GM12874 (cell line): ENCODE measurements around the gene MXRA8.

Source experiments
- TF ChIP-seq, protein P1 (sequence below): IDR thresholded peaks from 2 replicates; pipeline ENCODE4 v1.5.1; 2011; ENCODE audit warnings: low read depth, mild to moderate bottlenecking, control low read depth, low read length, moderate library complexity; ENCODE audit not compliant: insufficient read depth

The MXRA8 gene

DNA sequence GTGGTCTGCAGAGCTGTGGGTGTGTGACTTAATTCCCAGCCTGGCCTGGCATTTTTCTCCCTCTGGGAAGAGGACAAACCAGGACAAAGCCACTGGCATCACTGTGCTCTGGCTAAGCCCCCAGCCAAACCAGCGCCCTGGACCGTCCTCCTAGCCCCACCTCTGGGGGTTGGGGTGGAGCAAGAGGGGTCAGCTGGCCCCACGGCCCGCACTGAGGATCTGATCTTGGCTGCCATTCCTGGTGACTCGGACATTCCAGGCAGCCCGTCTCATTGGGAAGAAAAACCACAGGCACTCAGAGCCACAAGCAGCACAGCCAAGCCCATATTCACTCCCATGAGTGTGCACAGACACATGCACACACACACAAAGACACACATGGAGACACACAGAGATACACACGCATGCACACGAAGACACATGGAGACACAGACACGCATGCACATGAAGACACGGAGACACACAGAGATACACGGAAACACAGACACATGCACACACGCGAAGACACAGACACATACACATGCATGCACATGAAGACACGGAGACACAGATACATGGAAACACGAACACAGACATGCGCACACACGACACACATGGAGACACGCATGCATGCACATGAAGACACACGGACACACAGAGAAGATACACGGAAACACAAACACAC, 2.3 kb upstream of the MXRA8 start:
- TF ChIP-seq, protein P1, sequence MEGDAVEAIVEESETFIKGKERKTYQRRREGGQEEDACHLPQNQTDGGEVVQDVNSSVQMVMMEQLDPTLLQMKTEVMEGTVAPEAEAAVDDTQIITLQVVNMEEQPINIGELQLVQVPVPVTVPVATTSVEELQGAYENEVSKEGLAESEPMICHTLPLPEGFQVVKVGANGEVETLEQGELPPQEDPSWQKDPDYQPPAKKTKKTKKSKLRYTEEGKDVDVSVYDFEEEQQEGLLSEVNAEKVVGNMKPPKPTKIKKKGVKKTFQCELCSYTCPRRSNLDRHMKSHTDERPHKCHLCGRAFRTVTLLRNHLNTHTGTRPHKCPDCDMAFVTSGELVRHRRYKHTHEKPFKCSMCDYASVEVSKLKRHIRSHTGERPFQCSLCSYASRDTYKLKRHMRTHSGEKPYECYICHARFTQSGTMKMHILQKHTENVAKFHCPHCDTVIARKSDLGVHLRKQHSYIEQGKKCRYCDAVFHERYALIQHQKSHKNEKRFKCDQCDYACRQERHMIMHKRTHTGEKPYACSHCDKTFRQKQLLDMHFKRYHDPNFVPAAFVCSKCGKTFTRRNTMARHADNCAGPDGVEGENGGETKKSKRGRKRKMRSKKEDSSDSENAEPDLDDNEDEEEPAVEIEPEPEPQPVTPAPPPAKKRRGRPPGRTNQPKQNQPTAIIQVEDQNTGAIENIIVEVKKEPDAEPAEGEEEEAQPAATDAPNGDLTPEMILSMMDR, result no peak

DNA sequence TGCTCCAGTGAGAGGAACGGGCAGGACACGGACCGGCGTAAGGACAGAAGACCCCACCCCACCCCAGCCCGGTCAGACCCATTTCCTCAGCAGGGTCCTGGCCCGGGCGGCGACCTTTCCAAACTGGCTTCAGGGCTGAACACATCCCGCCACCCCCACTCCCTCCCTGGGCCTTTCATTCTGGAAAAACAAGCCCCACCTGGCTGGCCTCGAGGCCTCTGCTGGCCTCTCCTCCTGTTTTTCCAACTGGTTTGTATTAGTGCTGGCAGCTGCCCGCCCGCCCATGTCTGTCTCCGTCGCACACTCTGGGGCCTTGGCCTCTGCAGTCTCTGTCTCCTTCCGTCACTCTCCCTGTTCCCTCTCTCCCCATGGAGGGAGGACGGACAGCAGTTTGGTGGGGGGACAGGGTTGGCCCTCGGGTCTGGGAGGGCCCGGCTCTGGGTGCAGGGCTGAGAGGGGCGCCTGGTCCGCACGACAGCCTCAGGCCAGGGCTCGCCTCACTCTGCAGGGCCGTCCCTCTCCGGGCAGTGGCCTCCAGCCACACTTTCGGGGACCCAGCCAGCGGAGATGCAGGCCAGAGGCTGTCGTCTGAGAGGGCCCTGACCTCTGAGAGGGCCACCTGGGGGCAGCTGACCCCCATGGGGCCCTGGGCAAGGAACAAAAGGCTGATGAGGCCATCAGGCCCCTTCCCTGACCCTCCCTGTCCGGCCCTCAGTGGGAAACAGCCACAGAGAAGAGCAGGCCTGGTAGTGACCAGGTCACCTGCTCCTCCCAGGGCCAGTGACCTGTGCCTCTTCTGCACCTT, 1.5 kb upstream of the MXRA8 start:
- TF ChIP-seq, protein P1, result no peak

DNA sequence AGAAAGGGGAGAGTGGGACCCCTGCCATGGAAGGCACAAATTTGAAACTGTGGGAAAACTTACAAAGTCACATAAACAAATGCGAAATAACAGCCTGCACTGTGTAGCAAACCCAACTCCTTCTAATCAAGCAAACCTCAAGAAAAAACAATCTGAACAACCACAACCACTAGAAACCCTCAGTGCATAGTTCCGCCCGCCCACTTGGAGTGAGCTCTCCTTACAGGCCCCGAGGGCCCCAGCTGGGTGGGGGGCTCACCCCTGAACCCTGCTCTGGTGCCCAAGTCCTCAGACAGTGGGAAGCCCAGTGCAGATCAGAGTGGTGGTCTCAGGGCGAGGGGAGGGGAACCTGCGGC, 931 bp upstream of the MXRA8 start:
- TF ChIP-seq, protein P1, result no peak

DNA sequence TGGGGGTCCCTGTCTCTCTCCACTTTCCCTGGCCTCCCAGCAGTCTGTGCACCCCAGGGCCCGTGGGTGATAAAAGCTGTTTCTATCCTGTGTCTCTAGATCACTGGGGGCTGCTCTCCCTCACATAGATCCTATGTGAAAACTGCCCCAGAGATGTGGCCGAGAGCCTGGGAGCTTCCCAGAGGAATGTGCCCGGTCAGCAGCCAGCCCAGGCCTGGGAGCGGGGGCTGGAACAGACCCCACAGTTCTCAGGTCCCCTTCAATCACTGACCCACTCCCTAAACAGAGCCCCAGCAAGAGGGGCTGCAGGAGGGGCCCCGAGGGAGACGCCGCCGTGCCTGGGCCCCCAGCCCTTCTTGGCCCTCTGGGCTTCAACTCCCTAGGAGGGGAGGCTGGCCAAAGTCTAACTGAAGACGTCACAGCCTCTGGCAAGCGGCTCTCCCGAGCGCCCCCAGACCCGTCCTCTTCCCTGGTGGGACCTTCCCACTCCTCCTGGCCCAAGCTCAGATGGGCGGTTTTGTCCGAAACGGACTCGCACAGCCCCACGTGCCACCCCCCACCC, 403 bp downstream of the MXRA8 start:
- TF ChIP-seq, protein P1, result no peak

DNA sequence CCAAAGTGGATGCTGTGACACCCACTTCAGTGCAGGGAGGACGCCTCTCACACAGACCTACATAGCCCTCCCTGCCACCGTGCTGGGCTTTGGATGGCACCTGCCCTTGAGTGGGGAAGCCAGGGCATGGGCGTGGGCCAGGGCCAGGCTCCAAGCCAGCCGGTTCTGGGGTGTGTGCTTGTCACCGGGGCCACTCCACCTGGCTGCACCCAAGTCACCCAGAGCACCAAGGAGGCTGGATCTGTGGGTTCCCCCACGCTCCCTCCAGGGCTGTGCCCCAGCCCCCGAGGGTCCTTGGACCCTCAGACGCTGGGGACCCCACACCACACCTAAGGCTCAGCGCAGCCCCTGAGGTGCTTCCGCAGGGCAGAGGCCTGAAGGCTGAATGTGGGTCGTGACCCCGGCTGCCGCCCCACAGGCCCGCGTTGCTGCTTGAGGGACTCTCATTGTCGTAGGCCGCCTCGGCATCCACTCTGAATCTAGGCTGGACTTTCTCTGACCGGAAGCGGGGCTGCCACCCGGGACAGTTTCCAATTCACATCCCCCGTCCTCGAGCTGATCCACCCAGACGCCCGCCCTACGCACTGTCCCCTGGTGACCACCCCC, 1.5 kb downstream of the MXRA8 start:
- TF ChIP-seq, protein P1, result no peak

DNA sequence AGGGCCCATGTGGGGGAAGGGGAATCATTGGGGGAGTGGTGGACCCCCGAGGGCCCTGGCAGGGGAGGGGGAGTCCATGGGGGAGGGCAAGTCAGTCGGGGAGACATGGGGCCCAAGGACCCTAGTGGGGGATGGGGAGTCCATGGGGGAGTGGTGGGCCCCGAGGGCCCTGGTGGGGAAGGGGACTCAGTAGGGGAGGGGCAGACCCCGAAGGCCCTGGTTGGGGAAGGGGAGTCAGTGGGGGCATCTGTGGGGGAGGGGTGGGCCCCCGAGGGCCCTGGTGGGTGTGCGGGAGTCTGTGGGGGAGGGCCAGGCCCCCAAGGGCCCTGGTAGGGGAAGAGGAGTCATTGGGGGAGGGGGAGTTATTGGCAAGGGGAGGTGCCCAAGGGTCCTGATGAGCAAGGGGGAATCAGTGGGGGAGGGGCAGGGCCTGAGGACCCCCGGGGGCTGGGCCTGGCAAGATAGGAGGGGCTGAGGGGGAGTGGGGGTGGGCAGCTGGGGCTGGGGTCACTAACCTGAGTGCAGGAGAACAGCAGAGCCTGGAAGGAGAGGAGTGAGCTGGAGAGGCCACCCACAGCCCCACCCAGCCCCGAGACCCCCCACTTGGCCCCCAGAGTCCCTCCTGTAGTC, 2.1 kb downstream of the MXRA8 start:
- TF ChIP-seq, protein P1, result no peak

DNA sequence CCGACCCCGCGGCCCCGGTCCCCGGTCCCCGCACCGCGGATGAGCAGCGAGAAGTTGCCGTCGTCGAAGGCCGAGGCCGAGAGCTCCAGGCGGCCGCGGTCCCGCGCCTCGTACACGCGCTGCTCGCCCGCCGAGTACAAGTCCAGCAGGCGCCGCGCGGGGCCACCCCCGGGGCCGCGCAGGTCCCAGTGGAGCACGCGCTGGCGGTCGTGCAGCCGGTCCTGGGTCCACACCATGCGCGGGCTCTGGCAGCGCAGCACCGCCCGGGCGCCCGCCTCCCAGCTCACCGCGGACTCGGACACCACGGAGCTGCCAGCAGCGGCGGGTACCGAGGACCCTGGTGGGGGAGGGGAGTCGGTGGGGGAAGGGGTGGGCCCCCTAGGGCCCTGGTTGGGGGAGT, 2.9 kb downstream of the MXRA8 start:
- TF ChIP-seq, protein P1, result no peak
